NCI-H1930 (cell line): ENCODE data around the gene TPST2.
A peak's percentile ranks its signal among the peaks of the same experiment; 100 is the strongest.
"Not testable (repeated sequence)": the region's sequence is repeated elsewhere in the genome, so short reads cannot be mapped to it uniquely, and the experiment has no call there.

Source experiments
- DNase-seq, 2 experiments: peaks; one replicate each; lab custom pipeline; 2025; lab: John Stamatoyannopoulos, UW

TPST2 gene

DNA sequence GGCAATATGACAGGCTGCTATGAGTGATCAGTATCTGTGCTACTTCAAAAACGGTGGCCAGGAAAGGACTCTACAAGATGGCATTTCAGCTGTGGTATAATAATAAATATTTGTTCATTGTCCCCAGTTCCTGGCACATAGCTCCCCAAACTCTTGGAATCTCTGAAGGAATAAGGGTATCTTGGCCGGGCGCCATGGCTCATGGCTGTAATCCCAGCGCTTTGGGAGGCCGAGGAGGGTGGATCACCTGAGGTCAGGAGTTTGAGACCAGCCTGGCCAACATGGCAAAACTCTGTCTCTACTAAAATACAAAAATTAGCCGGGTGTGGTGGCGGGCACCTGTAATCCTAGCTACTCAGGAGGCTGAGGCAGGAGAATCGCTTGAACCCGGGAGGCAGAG is 61.4 kb downstream of the TPST2 start:
- DNase-seq: not testable (repeated sequence)

DNA sequence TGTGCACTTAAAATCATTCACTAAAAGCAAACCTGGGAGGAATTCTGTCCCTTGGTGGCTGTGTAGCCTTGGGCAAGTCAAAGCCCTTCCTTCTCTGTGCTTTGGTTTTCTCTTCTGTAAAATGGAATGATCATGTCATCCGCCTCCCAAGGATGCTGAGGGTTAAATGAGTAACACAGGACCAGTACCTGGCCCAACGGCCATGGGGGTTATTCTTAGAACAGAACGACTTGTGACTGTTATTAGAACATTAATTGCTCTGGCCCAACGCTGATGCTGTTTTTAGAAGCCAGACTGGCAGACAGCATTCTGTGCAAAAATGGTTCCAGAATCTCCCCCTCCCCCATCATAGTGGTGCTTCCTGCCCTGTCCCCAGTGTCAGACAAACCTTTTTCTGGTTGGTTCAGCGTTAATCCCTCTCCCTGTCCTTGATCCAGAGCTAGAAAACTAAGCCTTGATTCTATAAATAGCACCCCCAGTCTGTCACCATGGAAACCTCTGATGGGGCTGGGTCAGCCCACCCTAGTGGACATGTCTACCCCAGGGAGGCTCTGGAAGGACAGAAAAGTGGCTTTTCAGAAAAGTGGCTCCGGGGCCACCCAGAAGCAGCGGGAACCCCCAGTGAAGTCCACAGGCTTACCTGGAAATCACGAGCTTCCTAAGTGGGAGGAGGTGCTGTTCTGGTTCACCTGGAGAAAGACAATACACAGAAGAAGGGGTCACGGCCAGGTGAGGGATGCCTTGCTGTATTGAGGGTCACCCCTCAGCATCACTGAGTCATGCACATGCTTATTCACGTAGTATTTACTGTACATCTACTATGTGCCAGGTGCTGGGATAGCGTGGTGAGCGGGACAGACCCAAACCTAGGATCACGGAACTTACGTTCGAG is 62.1 kb downstream of the TPST2 start:
- DNase-seq: no peak

DNA sequence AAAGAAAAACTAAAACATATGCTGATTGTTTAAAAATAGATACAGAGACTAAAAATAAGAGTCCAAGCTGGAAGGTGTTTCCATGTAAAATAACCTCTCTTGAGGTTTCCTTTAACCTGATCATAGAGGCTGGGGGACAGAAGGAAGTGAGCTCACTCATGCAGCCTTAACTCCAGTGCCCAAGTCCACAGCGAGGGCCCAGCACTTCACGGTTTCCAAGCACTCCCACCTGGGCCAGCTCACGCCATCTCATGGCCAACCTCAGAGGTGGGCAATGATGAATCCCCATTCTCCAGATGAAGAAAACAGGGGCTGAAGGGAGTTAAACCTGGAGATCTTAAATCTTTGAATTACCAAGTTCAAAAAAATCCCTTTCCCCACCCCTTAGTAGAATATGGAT is 62.8 kb downstream of the TPST2 start:
- DNase-seq: no peak

DNA sequence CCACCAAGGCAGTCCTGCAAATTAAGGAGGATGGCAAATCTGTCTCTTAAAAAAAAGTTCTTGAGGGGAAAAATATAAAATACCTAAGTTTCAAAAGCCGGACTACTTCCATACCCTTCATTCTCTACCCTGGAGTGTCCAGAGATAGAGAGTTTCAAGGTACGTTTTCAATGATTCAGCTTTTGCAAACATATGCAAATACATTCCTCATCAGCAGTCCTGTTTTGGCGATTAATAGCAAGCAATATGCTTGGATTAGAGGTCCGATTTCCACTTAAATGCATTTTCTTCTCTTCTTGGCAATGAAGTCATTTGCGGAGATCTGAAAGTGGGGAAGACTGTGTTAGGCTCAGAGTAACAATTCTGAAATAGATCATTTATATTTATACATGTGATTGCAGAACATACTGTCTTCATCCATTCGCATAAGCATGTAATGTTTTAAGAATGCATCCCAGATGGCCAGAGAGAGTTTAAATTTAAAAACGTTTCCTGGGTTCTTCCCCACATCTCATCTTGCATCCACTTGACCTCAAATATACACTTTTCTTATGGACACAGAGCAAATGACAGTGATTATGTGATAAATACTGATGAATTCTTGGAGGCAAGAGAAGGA is 63.9 kb downstream of the TPST2 start:
- DNase-seq: no peak

DNA sequence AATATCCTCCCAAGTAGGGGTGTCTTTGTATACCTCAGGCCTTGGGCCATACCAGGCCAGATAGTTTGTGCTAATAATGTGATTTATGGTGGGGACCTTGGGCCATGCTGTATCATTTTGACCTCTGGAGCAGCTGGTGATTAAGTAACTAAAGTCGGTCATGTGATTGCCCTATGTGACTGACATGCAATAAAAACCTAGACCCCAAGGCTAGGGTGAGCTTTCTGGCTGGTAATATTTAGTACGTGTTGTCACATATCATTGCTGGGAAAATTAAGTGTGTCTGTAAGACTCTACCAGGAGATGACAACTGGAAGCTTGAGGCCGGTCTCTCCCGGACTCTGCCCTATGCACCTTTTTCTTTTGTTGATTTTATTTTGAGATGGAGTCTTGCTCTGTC is 65.1 kb downstream of the TPST2 start:
- no peak for DNase-seq

DNA sequence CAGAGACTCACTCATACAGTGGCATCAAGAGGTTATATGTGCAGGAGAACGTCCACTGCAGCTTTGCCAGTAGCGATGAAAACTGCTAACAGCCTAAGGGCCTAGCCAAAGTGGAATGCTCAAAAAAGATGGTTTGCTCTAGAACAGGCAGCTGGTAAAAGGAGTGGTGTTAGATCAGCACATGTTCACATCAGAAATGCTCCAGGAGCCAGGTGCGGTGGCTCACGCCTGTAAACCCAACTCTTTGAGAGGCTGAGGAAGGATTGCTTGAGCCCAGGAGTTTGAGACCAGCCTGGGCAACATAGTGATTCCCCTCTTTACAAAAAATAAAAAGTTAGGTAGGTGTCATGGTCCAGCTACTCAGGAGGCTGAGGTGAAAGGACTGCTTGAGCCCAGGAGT is 67.3 kb downstream of the TPST2 start:
- DNase-seq: no peak

DNA sequence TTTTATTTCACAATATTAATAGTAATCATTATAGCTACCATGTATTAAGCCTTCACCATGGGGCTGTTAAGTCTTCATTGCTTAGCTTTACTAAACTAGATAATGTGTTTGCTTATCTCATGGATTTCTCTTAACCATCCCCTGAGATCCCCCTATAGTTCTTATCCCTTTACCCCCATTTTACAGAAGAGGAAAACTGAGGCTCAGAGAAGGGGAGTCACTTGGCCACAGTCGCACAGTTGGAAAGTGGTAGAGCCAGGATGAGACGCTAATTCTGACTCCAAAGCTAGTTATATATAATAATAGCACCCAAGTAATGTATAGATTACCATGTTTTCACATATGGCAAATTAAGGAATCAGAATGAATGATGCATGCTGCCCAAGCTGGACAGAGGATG is 67.9 kb downstream of the TPST2 start:
- no peak for DNase-seq

DNA sequence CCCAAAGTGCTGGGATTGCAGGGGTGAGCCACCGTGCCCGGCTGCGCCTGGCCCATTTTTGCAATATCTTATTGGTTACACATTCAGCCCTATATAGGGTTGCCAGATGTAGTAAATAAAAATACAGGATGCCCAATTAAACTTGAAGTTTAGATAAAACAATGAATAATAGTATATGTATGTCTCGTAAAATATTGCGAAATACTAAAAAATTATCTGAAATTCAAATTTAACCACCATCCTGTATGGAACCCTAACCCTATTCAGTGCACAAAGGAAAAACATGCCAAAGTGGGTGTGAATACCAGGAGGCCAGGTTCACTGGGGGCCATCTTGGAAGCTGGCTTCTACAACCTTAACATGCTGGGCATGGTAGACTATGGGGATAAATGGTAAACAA is 72.5 kb downstream of the TPST2 start:
- DNase-seq: no peak

DNA sequence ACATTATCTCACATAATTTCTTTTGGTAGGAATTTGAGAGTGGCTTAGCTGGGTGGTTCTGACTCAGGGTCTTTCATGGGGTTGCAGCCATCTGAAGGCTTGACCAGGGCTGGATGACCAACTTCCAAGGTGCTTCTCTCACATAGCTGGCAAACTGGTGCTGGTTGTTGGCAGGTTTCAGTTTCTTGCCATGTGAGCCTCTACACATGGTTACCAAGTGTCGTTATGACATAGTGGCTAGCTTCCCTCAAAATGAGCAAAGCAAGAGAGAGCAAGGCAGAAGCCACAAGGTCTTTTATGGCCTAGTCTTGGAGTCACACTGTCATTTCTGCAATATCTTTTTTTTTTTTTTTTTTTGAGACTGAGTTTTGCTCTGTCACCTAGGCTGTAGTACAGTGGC is 73.4 kb downstream of the TPST2 start:
- no peak for DNase-seq

DNA sequence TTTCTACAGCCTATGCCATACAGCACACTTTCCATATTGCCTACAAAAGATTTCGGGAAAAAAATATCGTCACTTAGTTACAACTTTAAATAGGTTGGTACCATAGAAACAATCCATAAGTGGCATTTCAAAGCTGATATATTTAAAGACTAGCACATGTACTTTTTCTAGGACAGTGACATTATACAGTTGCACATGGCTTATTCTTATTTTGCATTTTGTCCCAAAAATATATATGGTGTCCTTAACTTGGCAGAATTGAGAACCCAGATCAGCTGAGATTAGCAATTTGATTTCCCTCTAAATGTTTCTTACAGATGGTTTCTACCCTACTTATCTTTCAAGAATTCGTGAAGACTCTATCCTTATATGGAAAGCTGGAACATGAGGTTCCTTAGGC is 74.0 kb downstream of the TPST2 start:
- DNase-seq: no peak

DNA sequence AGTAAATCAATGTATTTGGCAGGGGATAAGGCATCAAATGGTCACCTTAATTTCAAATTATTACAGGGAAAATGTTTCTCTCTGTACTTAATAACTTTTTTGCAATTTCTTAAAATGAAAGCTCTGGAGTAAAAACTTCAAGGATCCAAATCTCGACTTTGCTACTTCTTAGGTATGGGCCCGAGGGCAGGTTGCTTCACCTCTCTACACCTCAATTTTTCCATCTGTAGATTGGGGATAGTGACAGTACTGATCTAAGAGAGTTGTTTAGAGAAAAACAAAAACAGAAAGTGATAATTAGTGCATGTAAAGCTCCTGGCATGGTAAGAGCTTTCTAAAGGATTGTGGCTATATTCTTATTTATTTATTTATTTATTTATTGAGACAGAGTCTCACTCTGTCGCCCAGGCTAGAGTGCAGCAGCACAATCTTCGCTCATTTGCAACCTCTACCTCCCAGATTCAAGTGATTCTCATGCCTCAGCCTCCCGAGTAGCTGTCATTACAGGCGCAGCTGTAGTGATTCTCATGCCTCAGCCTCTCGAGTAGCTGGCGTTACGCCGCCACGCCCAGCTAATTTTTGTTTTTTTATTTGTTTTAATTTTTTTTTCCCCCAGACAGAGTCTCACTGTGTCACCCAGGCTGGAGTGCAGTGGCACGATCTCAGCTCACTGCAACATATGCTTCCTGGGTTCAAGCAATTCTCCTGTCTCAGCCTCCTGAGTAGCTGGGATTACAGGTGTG is 75.3 kb downstream of the TPST2 start:
- no peak for DNase-seq

DNA sequence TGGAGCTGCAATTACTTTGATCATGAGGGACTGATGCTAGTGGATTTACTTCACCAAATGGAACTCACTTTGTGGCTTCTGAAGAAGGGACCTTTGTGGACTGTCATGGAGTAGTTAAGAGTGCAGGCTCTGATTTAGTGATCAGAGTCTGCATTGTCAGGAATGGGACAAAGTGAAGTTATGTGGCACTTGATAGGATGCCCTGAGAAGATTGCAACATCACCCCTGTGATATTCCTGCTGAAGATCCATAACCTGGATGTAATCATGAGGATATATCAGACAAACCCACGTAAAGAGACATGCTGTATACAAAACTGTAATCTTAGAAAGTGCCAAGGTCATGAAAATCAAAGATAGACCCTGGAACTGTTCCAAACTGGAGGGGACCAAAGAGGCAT is 76.1 kb downstream of the TPST2 start:
- no peak for DNase-seq

DNA sequence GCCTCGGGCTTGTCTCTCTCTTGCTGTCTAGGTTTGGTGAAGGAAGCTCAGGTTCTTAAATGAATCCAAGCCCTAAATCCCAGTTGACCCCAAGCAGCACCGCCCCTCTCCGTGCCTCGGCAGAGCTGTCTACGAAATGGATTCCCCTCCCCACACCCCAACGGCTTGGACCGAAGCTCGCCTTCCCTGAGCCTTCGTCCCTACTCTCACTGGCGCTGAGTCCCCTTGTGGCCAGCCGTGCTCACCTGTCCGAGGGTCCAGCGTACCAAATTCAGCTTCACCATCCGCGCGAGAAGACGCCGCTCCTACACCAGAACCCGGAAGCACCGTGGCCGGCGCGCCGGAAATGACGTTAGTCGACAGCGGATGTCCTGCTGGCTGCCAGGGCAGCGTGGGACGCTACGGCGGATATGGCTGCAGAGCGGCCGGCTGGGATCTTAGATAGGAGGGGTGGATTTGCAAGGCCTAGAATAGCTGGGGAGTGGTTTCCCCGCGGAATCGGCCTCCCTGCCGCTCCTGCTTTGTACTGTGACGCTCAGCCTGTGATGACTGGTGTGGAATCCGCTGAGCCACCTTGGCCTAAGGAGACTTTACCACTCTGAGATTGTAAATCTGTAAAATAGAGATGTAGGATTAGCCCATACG is 77.7 kb downstream of the TPST2 start, which contains the start of gene TFIP11:
TSS of gene TFIP11 (minus strand) at position 325 of the 645 bp plus-strand sequence. CDS start 2,201 bp downstream, outside the sequence.
- peak; percentile 89 for DNase-seq

DNA sequence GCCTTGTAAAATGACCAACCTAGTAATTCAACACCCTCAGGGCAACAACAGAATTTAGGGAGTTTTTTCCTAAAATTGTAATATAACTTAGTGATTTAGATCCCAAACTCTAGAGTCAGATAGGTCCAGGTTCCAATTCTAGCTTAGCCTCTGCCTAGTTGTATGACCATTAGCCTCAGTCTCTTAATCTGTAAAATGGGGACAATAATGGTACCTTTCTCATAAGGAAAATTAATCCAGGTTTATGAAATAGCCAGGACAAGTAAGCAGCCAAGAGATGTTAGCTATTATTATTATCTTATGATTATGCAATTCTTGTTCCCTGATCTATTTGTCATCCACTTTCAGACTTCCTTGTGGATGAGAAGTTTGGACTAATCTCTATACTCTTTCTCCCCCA is 81.8 kb downstream of the TPST2 start:
- no peak for DNase-seq

DNA sequence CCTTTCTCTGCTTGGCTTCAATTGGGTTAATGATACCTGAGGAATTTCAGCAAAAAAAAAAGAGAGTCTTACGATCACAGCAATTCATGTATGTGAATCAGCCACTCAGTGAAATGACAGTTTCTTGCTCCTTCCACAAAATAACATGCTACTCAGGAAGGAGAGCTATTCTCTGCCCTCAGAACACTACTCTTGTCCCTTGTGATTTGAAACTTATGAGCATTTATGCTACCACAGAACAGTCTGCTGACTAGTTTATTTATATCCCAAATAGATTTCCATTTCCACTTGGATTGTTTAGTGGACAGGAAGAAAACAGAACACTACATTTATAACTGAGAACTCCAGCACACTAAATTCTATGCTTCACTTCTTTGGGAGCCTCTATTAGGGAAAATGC is 86.2 kb downstream of the TPST2 start:
- no peak for DNase-seq

DNA sequence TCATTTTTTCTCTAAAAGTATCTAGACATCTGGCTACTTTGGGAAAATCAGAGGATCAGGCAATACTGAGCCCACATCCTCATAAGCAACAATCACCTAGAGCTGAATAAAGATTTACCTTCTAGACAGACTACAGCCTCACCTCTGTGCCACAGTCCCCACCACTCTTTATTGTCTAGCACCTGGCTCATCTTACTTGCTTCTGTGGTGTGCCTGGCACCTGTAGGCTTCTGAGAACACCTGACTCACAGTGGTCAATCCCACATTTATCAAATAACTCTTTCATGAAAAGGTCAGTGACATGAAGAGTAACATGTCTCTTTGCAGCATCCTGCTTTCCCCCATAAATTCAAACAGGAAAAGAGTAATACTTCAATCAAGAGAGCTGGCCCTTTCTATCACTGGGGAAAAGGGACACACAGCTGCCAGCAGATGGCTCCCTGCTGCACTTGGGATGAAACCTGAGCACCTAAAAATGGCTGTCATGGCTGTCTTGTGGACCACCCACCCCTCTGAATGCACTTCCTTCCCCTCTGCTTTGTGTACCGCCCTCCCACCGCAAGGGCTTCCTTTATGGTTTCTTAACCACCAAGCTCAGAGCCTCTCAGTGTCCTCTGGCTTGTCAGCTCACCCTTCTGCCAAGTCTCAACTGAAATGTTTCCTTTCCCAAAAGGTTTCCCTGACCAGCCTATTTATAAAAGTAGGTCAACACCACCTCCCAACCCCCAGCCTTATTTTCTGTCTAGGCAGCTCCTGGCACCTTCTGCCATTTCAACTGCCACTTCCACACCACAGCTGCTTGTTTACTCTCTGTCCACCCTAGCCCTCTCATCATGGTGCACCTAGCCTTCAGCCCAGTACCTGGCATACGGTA is 87.0 kb downstream of the TPST2 start:
- DNase-seq: peak in 1 of 2 experiments; percentile 20

DNA sequence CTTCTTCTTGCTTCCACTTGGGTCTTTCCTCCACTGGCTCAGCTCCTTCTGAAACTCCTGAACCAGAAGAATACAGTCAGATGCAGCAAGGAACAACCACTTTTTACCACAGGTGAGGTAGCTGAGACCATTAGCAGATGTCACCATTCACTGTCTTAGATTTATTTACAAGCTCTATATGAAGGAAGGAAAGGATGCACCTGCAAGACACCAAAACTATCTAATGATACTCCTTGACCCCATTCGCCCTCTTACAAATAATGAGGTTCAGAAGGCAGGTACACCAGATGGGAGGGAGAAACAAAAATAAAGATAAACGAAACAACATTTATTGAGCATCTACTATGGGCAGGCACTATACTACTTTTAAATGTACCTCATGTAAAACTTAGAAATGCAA is 87.9 kb downstream of the TPST2 start:
- no peak for DNase-seq

DNA sequence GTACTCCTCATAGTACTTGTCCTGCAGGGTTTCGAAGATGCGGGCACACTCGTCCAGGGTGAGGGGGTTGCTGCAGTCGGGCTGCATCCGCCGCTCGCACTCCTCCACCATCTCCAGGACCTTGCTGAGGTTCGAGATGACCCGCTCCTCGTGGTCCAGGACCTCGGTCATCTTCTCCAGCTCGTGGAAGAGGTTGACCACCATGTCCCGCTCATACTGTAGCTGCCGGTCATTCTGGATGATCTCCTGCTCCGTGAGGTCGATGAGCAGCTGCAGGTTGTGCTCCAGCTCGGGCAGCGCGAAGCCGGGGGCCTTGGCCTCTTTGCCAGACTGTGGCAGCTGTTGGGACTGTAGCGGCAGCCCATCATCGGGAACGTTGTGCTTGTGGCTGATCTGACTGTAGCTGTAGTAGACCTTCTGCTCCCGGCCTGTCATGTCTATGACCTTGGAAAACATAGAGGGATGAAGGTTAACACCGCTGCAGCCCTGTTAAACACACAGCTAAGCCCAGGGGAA is 90.7 kb downstream of the TPST2 start:
- no peak for DNase-seq

DNA sequence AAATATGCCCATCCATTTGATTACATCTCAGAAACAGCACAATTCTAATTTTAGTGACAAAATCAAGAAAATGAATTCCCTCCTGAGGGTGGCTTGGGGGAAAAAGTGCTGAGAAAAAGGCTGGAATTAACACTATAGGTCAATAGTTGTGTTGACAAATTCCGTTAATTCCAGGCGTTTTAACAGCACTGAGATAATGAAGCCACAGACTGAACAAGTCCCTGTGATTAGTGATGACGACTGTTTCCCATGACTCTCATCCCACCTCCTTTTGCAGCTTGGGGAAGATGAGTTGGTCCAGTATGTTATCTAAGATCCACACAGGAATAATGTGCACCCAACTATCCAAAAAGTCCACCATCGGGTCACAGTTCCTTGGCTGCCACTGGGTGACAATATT is 93.5 kb downstream of the TPST2 start:
- DNase-seq: no peak

DNA sequence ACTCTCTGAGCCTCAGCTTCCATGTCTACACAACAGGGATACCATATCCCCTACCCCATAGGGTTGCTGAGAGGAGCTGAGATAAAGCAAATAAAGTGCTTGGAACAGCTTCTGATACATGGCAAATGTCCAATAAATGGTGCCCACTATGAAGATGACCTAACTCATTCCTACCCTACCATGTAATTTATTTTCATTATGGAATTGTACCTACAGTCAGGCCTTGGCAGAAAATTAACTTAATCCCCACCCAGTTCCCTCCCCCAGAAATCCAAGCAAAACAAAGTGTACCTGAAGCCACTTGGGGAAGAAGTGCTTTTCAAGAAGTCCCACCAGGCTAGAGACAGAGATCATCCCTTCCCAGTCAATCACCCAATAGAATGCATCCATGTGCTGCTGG is 95.4 kb downstream of the TPST2 start:
- DNase-seq: no peak

DNA sequence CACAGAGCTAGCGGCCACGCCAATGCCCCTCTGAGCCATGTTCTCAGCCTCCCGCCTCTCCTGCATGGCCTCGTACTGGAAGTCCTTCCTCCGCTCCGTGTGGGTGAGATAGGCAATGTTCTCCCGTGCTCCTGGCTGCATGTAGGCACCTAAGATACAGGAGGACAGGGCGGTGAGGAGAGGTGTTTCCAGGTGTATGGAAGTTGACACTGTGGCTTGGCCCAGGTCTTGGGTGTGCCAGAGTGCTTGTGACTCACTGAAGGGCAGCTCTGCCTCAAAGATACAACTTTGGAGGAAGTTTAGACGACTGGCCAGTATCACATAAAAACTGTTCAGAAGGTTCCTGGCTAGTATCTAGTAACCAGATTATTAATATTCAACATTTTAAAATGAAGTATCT is 97.7 kb downstream of the TPST2 start:
- no peak for DNase-seq
